Measurements from ENCODE around the gene GLCCI1. TPM values are rescaled to one million over a fixed set of nuclear protein-coding genes. Genes with fewer than 3 reads are reported as not detected.

The GLCCI1 gene
- total and polyA plus RNA-seq, 2 donors (not counting 3 experiments of a cell fraction or from before 2014, with no cell fraction given): 2.3 to 5.6 TPM

DNA sequence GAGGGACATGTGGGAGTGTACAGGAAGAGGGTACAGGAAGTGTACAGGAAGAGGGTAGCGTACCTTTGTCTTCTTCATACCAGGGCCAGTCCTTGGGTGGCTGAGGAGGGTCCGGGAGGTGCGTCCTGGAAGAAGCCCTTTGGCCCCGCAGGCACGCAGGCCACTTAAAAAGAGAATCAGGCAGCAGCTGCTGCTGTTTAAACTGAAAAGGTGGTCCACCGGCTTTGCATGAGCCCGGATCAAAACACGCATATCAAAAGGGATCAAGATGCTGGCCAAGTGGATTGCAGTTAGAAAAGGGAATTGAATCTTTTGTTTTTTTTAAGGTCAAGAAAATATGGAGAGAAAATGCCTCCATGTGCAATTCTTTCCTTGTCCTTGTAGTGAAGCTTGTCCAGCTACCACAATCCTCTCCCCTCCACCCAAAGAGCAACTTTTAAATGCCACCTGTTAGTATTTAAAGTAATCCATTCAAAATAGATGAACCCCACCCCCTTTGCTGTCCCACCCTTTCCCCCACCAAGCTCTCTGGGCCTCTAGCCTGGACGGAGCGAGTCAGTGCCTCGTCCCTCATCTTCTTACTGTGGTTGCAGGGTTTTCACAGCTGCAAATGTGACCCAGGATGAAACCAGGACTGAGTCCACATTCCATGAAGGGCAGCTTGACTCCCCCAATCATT, 142.8 kb downstream of the GLCCI1 start:
- Histone ChIP-seq H3K36me3 (ENCODE audit: control insufficient read depth in 2 of 2, extremely low read depth in 1 of 2, insufficient read depth in 2 of 2, low read length in 2 of 2) (no peaks in the 10 kb centered on the region), H3K9me1 (replicated peaks; ENCODE audit: control insufficient read depth, extremely low read depth, insufficient read depth, low read length) (no peaks in the 10 kb centered on the region), H3K4me2 (ENCODE audit: insufficient read depth, low read length) (no peak overlapping the region), H3K4me3 (replicated peaks in 1 of 3; ENCODE audit: insufficient read depth in 1 of 3, low read depth in 1 of 3, low read length in 3 of 3) (no peak overlapping the region), H2AFZ (ENCODE audit: low read depth, low read length) (no peak overlapping the region), H3K79me2 (ENCODE audit: control insufficient read depth, insufficient read depth, low read length) (no peaks in the 10 kb centered on the region), H4K20me1 (replicated peaks; ENCODE audit: control insufficient read depth, extremely low read depth, insufficient read depth, low read length) (no peaks in the 10 kb centered on the region), H3K9ac (replicated peaks; ENCODE audit: extremely low read depth, insufficient read depth, low read length) (no peak overlapping the region), H3K4me1 (ENCODE audit: control insufficient read depth, extremely low read depth, insufficient read depth, low read length) (no peaks in the 10 kb centered on the region), H3K27me3 (ENCODE audit: control insufficient read depth in 2 of 2, insufficient read depth in 2 of 2, low read length in 2 of 2) (no peaks in the 10 kb centered on the region), H3K27ac (ENCODE audit: insufficient read depth, low read depth, low read length) (no peak overlapping the region), H3K9me3 (replicated peaks; ENCODE audit: control insufficient read depth, insufficient read depth, low read length) (no peaks in the 10 kb centered on the region)
- no TSS peak for BruUV-seq (replicated peaks)
- DNase-seq (ENCODE audit: low read depth, low spot score): no peak
- CTCF ChIA-PET: no interaction called here
- dilution Hi-C loops (cut with MboI; ENCODE audit: extremely low pct_ligation_motif_present, low sequenced_read_pairs): no loop called here
- FAIRE-seq: no peak
- intact Hi-C loops (cut with micrococcal nuclease): no loop called here
- POLR2A ChIA-PET: no interaction called here
- TF ChIP-seq FOS (IDR thresholded peaks at IDR 0.05; ENCODE audit: borderline replicate concordance, insufficient read depth, low read length) (no peak), EZH2 (IDR thresholded peaks at IDR 0.05; ENCODE audit: borderline replicate concordance, low read depth, low read length, severe bottlenecking) (no peak), MYC (IDR thresholded peaks at IDR 0.05; ENCODE audit: low read depth, low read length) (no peak), POLR2AphosphoS5 (IDR thresholded peaks at IDR 0.05; ENCODE audit: insufficient read depth, low read depth, low read length) (no peak), JUN (IDR thresholded peaks at IDR 0.05; ENCODE audit: borderline replicate concordance, insufficient read depth, insufficient read length, low read depth) (no peak), GATA2 (IDR thresholded peaks at IDR 0.05; ENCODE audit: insufficient read depth, insufficient read length, low read depth, low read length) (no peak)
- TF ChIP-seq, protein P1, sequence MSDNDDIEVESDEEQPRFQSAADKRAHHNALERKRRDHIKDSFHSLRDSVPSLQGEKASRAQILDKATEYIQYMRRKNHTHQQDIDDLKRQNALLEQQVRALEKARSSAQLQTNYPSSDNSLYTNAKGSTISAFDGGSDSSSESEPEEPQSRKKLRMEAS (IDR thresholded peaks at IDR 0.05; ENCODE audit: insufficient read depth, insufficient read length): no peak

DNA sequence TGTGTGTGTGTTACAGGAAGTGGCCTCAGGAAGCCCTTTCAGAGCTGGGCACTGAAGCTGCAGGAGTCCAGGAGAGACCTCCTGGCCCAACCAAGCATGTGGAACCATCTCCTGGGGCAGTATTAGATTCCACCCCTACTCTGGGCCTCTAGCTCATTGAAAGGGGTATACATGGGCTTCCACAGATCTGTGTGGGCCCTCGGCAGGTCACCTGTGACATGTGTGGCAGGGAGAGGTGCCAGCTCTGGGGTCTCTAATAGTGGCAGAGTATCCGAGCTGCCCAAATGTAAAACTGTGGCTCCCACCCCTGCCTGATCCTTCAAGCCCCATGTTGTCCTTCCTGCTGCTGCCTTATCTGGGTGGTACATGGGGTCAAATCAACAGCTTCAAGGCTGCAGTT, 144.1 kb downstream of the GLCCI1 start:
- ChIA-PET CTCF (interaction anchor here (1.1 kb wide), 1 partner anchor 78 kb away, joined by 3 read pairs; no protein-coding TSS in a partner anchor), POLR2A (no interaction called here)
- H3K9me3 ChIP-seq (replicated peaks; ENCODE audit: control insufficient read depth, insufficient read depth, low read length): no peaks in the 10 kb centered on the region
- no peak overlapping the region for H3K9ac ChIP-seq (replicated peaks; ENCODE audit: extremely low read depth, insufficient read depth, low read length)
- no peak for FAIRE-seq
- no peak overlapping the region for H3K4me2 ChIP-seq (ENCODE audit: insufficient read depth, low read length)
- no peaks in the 10 kb centered on the region for H4K20me1 ChIP-seq (replicated peaks; ENCODE audit: control insufficient read depth, extremely low read depth, insufficient read depth, low read length)
- no peak overlapping the region for H3K27ac ChIP-seq (ENCODE audit: insufficient read depth, low read depth, low read length)
- TF ChIP-seq, protein P2, sequence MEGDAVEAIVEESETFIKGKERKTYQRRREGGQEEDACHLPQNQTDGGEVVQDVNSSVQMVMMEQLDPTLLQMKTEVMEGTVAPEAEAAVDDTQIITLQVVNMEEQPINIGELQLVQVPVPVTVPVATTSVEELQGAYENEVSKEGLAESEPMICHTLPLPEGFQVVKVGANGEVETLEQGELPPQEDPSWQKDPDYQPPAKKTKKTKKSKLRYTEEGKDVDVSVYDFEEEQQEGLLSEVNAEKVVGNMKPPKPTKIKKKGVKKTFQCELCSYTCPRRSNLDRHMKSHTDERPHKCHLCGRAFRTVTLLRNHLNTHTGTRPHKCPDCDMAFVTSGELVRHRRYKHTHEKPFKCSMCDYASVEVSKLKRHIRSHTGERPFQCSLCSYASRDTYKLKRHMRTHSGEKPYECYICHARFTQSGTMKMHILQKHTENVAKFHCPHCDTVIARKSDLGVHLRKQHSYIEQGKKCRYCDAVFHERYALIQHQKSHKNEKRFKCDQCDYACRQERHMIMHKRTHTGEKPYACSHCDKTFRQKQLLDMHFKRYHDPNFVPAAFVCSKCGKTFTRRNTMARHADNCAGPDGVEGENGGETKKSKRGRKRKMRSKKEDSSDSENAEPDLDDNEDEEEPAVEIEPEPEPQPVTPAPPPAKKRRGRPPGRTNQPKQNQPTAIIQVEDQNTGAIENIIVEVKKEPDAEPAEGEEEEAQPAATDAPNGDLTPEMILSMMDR (IDR thresholded peaks at IDR 0.05; ENCODE audit: extremely low read depth in 1 of 2, insufficient read depth in 1 of 2, low read depth in 1 of 2, low read length in 2 of 2): no peak
- TF ChIP-seq FOS (IDR thresholded peaks at IDR 0.05; ENCODE audit: borderline replicate concordance, insufficient read depth, low read length) (no peak), GATA2 (IDR thresholded peaks at IDR 0.05; ENCODE audit: insufficient read depth, insufficient read length, low read depth, low read length) (no peak), EZH2 (IDR thresholded peaks at IDR 0.05; ENCODE audit: borderline replicate concordance, low read depth, low read length, severe bottlenecking) (no peak), POLR2A (IDR thresholded peaks at IDR 0.05; ENCODE audit: low read depth, low read length) (no peak), POLR2AphosphoS5 (IDR thresholded peaks at IDR 0.05; ENCODE audit: insufficient read depth, low read depth, low read length) (no peak), JUN (IDR thresholded peaks at IDR 0.05; ENCODE audit: borderline replicate concordance, insufficient read depth, insufficient read length, low read depth) (no peak), MYC (IDR thresholded peaks at IDR 0.05; ENCODE audit: low read depth, low read length) (no peak)
- TF ChIP-seq, protein P1 (IDR thresholded peaks at IDR 0.05; ENCODE audit: insufficient read depth, insufficient read length): no peak
- no peaks in the 10 kb centered on the region for H3K9me1 ChIP-seq (replicated peaks; ENCODE audit: control insufficient read depth, extremely low read depth, insufficient read depth, low read length)
- intact Hi-C loops (cut with micrococcal nuclease) (no loop called here), dilution Hi-C loops (cut with MboI; ENCODE audit: extremely low pct_ligation_motif_present, low sequenced_read_pairs) (no loop called here)
- H3K4me3 ChIP-seq (replicated peaks in 1 of 3; ENCODE audit: insufficient read depth in 1 of 3, low read depth in 1 of 3, low read length in 3 of 3): no peak overlapping the region
- H2AFZ ChIP-seq (ENCODE audit: low read depth, low read length): no peak overlapping the region
- no peaks in the 10 kb centered on the region for H3K27me3 ChIP-seq (ENCODE audit: control insufficient read depth in 2 of 2, insufficient read depth in 2 of 2, low read length in 2 of 2)
- BruUV-seq (replicated peaks): no TSS peak
- no peaks in the 10 kb centered on the region for H3K36me3 ChIP-seq (ENCODE audit: control insufficient read depth in 2 of 2, extremely low read depth in 1 of 2, insufficient read depth in 2 of 2, low read length in 2 of 2)
- H3K4me1 ChIP-seq (ENCODE audit: control insufficient read depth, extremely low read depth, insufficient read depth, low read length): no peaks in the 10 kb centered on the region
- H3K79me2 ChIP-seq (ENCODE audit: control insufficient read depth, insufficient read depth, low read length): no peaks in the 10 kb centered on the region
- no peak for DNase-seq (ENCODE audit: low read depth, low spot score)
